Medulla oblongata (tissue), 1 donor: ENCODE results near the gene DPM3.
"Not testable (repeated sequence)": the region's sequence is repeated elsewhere in the genome, so short reads cannot be mapped to it uniquely, and the experiment has no call there.

ENCODE experiments used
- DNase-seq: peaks from one replicate; pipeline ENCODE4 v3.0.0-alpha.2; 2015; ENCODE audit errors: extremely low spot score

DPM3 gene

GRCh38 chr1:155139895-155140629, at the start of gene DPM3:
DPM3 (minus strand) TSS chr1:155140531; CDS start chr1:155140240, 291 bp downstream.
- DNase-seq: peak; percentile 95

- not testable (repeated sequence) for DNase-seq
Measured at GRCh38 chr1:155189926-155190325, 49.6 kb upstream of the DPM3 start.

- DNase-seq: no peak
Measured at GRCh38 chr1:155188268-155188667, 47.9 kb upstream of the DPM3 start.

- DNase-seq: no peak
Measured at GRCh38 chr1:155187456-155187891, 47.1 kb upstream of the DPM3 start.

GRCh38 chr1:155186794-155187455, 46.6 kb upstream of the DPM3 start:
- DNase-seq: no peak

GRCh38 chr1:155186067-155186793, 45.9 kb upstream of the DPM3 start:
- DNase-seq: no peak

- DNase-seq: no peak
Measured at GRCh38 chr1:155185783-155186066, 45.4 kb upstream of the DPM3 start.

- DNase-seq: no peak
Measured at GRCh38 chr1:155184835-155185782, 44.8 kb upstream of the DPM3 start.

- no peak for DNase-seq
Measured at GRCh38 chr1:155184351-155184811, 44.0 kb upstream of the DPM3 start.

GRCh38 chr1:155183775-155184221, 43.5 kb upstream of the DPM3 start:
- no peak for DNase-seq

GRCh38 chr1:155182052-155182550, 41.8 kb upstream of the DPM3 start:
- DNase-seq: no peak

GRCh38 chr1:155181371-155182051, 41.2 kb upstream of the DPM3 start:
- DNase-seq: no peak

GRCh38 chr1:155179112-155180031, 39.0 kb upstream of the DPM3 start:
- DNase-seq: no peak

GRCh38 chr1:155178441-155179111, 38.2 kb upstream of the DPM3 start:
- DNase-seq: no peak

GRCh38 chr1:155177918-155178281, 37.6 kb upstream of the DPM3 start:
- no peak for DNase-seq

GRCh38 chr1:155177192-155177917, 37.0 kb upstream of the DPM3 start:
- DNase-seq: no peak

- DNase-seq: peak; percentile 87
Measured at GRCh38 chr1:155176544-155177071, 36.3 kb upstream of the DPM3 start.

GRCh38 chr1:155175927-155176371, 35.6 kb upstream of the DPM3 start:
- DNase-seq: no peak
